K562 (cell line): ENCODE measurements around the gene SPDYE1. TPM values are rescaled to one million over a fixed set of nuclear protein-coding genes. Genes with fewer than 3 reads are reported as not detected.

Experiments
- CAMTA2 ChIP-seq: fragments of 250-450 bp; sonication (Bioruptor Pico); conservative IDR thresholded peaks from 2 replicates; pipeline ENCODE4 v1.5.1; 2022
- E2F8 ChIP-seq: fragments of 450-650 bp; IDR thresholded peaks from 2 replicates; pipeline ENCODE4 v1.7.1; 2018; ENCODE audit warnings: mild to moderate bottlenecking, low read depth; ENCODE audit not compliant: partially characterized antibody
- ETV1 ChIP-seq: fragments of 450-650 bp; conservative IDR thresholded peaks from 2 replicates; pipeline ENCODE4 v1.6.1; 2016; ENCODE audit warnings: missing genetic modification characterization, control low read depth, low read depth, missing compliant biosample characterization
- FOXA3 ChIP-seq, 2 experiments: fragments of 450-650 bp in 1 of 2; sonication (generic) in 1 of 2; formaldehyde crosslinking; IDR thresholded peaks in 1 of 2; conservative IDR thresholded peaks in 1 of 2; 2 replicates each; pipeline versions ENCODE4 v1.4.0 to v1.8.0; 2020 to 2022; ENCODE audit warnings: mild to moderate bottlenecking in 2 of 2, missing genetic modification reagents in 1 of 2
- FOXJ2 ChIP-seq: fragments of 200-800 bp; sonication (Bioruptor generic); IDR thresholded peaks from 2 replicates; pipeline ENCODE4 v1.6.1; 2016; ENCODE audit warnings: missing genetic modification characterization, missing compliant biosample characterization
- GABPA ChIP-seq: fragments of 200-800 bp; sonication (Bioruptor generic); conservative IDR thresholded peaks from 2 replicates; pipeline ENCODE4 v1.6.1; 2016; ENCODE audit warnings: low read depth, missing genetic modification characterization, missing compliant biosample characterization
- MCM5 ChIP-seq: fragments of 450-650 bp; IDR thresholded peaks from 2 replicates; pipeline ENCODE4 v1.6.1; 2016; ENCODE audit warnings: low read depth
- NFE2 ChIP-seq: IDR thresholded peaks from 2 replicates; pipeline ENCODE4 v1.6.1; 2014; ENCODE audit warnings: antibody characterized with exemption, low read depth
- NR4A1 ChIP-seq, 2 experiments: fragments of 250-450 bp in 1 of 2; fragments of 450-650 bp in 1 of 2; sonication (Bioruptor Pico) in 1 of 2; IDR thresholded peaks; 2 replicates each; pipeline versions ENCODE4 v1.4.0 to v1.6.1; 2016 to 2020; ENCODE audit warnings: mild to moderate bottlenecking in 2 of 2, missing compliant biosample characterization in 1 of 2, missing genetic modification characterization in 1 of 2, moderate library complexity in 1 of 2
- NRF1 ChIP-seq, 2 experiments: fragments of 450-650 bp; IDR thresholded peaks in 1 of 2; conservative IDR thresholded peaks in 1 of 2; 2 replicates each; pipeline ENCODE4 v1.6.1; 2014; ENCODE audit warnings: mild to moderate bottlenecking in 2 of 2
- POU5F1 ChIP-seq: fragments of 150-350 bp; IDR thresholded peaks from 2 replicates; pipeline ENCODE4 v1.6.1; 2014; ENCODE audit warnings: borderline replicate concordance, low read length, low read depth, mild to moderate bottlenecking; ENCODE audit not compliant: partially characterized antibody
- ZNF140 ChIP-seq: fragments of 250-450 bp; sonication (Bioruptor Pico); IDR thresholded peaks from 2 replicates; pipeline ENCODE4 v1.8.0; 2021; ENCODE audit warnings: moderate library complexity, mild to moderate bottlenecking, inconsistent platforms
- ZNF23 ChIP-seq: fragments of 250-450 bp; sonication (Bioruptor Pico); IDR thresholded peaks from 2 replicates; pipeline ENCODE4 v1.4.0; 2020; ENCODE audit warnings: mild to moderate bottlenecking
- ZNF609 ChIP-seq: sonication (generic); formaldehyde crosslinking; IDR thresholded peaks from 2 replicates; pipeline ENCODE4 v1.8.1; 2023; ENCODE audit warnings: missing genetic modification reagents, mild to moderate bottlenecking, borderline replicate concordance
- polyA plus RNA-seq, 8 experiments: library from polyadenylated mRNA; depleted of rRNA in 4 of 8; stranded (reverse) in 5 of 8; unstranded in 3 of 8; fragments of >200 nt; fragmentation: Nextera tagmentation in 2 of 8; fragmentation: Illumina TruSeq in 1 of 8; extraction: Ambion mirVana in 2 of 8; extraction: Trizol in 1 of 8; gene quantifications; 2 replicates each; pipeline versions ENCODE4 v1.2.1 to v1.2.3, GENCODE V29; 2011 to 2014; ENCODE audit warnings: inconsistent platforms in 1 of 8, missing spikeins in 1 of 8
- total RNA-seq, 7 experiments: library from RNA; depleted of rRNA in 6 of 7; stranded (reverse); fragments of >200 nt in 6 of 7; fragmentation: Illumina TruSeq in 2 of 7; extraction: Trizol in 2 of 7; gene quantifications; 2 replicates each; pipeline versions ENCODE4 v1.2.1 to v1.2.3, GENCODE V29; 2011 to 2021; ENCODE audit warnings: low replicate concordance in 1 of 7
- TF ChIP-seq, protein P1 (sequence below): fragments of 450-650 bp; IDR thresholded peaks from 2 replicates; pipeline ENCODE4 v1.6.1; 2018; ENCODE audit warnings: mild to moderate bottlenecking, low read depth; ENCODE audit not compliant: partially characterized antibody
- TF ChIP-seq, protein P2 (sequence below): sonication (generic); formaldehyde crosslinking; IDR thresholded peaks from 2 replicates; pipeline ENCODE4 v1.8.0; 2022; ENCODE audit warnings: mild to moderate bottlenecking, missing genetic modification reagents

Gene SPDYE1
- total and polyA plus RNA-seq, 9 of the 15 experiments (the other 6 are each of a cell fraction or from before 2014, with no cell fraction given) = 0.04 to 0.10 TPM; not detected in 7

DNA sequence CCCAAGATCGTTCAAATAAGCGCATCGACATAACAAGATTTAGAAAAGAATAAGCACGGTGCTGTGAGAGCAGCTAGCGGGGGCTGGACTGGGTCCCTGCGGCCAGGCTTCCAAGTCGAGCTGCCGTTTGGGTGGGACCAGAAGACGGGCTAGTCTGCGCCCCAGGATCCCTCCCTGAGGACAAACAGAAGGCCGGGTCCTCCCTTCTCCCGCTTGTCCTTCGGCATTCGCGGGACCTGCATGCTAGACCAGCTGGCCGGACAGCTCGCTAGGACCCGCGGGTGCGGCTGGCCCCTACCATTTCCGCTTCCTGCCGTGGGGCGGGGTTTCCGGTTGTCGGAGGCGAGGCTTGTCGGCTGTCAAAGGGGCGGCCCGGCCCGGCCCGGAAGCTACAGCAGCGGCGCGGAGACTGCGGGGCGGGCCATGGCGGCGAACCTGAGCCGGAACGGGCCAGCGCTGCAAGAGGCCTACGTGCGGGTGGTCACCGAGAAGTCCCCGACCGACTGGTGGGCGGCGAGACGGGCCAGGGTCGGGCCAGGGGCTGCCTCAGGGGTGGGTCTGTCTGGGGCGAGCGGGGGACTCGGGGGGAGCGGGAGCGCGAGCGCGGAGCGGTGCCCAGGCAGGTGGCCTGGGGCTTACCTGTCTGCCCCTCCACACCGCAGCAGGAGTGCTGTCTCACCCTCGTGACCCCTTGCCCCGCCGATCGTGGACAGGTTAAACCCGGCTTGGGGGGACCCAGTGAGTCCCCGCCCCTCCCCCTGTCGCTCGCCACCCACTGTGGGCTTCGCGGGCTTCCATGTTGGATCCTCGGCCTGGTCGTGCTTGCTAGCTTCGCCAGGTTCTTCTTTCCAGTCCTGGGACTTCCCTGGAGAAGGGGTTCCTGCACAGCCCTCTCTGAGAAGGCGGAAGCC is 46.9 kb downstream of the SPDYE1 start, which contains the start of gene DBNL (continued):
- TF ChIP-seq E2F8 = peak; percentile 88
- TF ChIP-seq ZNF140 (CRISPR knock-in tag) = no peak
- no peak for TF ChIP-seq FOXJ2 (tag)
- TF ChIP-seq FOXA3 (CRISPR knock-in tag; conservative IDR thresholded peaks at IDR 0.05 in 1 of 2, IDR thresholded peaks at IDR 0.05 in 1 of 2) = 0 out of 4 replicates have a peak, but pooled peaks of 1 of the 2 experiments have one; percentile 40
- TF ChIP-seq MCM5 = no peak
- peak; percentile 39 to 53; a peak in 2 of 4 replicates for TF ChIP-seq NRF1 (conservative IDR thresholded peaks at IDR 0.05 in 1 of 2, IDR thresholded peaks at IDR 0.05 in 1 of 2)
- TF ChIP-seq CAMTA2 (CRISPR knock-in tag) = no peak
- peak; percentile 89 for TF ChIP-seq ETV1
- no peak for TF ChIP-seq ZNF609
- no peak for TF ChIP-seq POU5F1
- no peak for TF ChIP-seq NR4A1 (CRISPR knock-in tag; IDR thresholded peaks at IDR 0.05)
- no peak for TF ChIP-seq NR4A1 (tag; IDR thresholded peaks at IDR 0.05)
- TF ChIP-seq, protein P1, sequence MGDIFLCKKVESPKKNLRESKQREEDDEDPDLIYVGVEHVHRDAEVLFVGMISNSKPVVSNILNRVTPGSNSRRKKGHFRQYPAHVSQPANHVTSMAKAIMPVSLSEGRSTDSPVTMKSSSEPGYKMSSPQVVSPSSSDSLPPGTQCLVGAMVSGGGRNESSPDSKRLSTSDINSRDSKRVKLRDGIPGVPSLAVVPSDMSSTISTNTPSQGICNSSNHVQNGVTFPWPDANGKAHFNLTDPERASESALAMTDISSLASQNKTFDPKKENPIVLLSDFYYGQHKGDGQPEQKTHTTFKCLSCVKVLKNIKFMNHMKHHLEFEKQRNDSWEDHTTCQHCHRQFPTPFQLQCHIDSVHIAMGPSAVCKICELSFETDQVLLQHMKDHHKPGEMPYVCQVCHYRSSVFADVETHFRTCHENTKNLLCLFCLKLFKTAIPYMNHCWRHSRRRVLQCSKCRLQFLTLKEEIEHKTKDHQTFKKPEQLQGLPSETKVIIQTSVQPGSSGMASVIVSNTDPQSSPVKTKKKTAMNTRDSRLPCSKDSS = no peak
- TF ChIP-seq, protein P2, sequence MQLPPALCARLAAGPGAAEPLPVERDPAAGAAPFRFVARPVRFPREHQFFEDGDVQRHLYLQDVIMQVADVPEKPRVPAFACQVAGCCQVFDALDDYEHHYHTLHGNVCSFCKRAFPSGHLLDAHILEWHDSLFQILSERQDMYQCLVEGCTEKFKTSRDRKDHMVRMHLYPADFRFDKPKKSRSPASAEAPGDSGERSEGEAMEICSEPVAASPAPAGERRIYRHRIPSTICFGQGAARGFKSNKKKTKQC = no peak
- TF ChIP-seq ZNF23 (CRISPR knock-in tag) = no peak
- TF ChIP-seq GABPA (tag) = peak; percentile 98
- no peak for TF ChIP-seq NFE2
